Endothelial cell of umbilical vein (primary cell): ENCODE results near the gene AAR2. TPM values are rescaled to one million over a fixed set of nuclear protein-coding genes. Genes with fewer than 3 reads are reported as not detected.

Source experiments
- BruUV-seq: library from RNA; stranded (reverse); fragments of 400-500 nt; replicated peaks from 2 replicates; lab custom pipeline; 2021; lab: Mats Ljungman, UMichigan
- CTCF ChIA-PET: fragments of 300-600, 350-600 bp; sonication (Branson Sonifier 250); formaldehyde crosslinking; loops from one replicate; lab custom pipeline; 2021; ENCODE audit warnings: antibody characterized with exemption, inconsistent platforms; lab: Charles Lee
- POLR2A ChIA-PET: fragments of 300-600, 350-600 bp; sonication (Branson Sonifier 250); formaldehyde crosslinking; loops from one replicate; lab custom pipeline; 2021; ENCODE audit warnings: antibody characterized with exemption, inconsistent platforms; lab: Charles Lee
- DNase-seq: peaks from one replicate; pipeline ENCODE4 v3.0.0-alpha.2; 2011; ENCODE audit warnings: low read depth, low spot score
- FAIRE-seq: peaks from 2 replicates; lab custom pipeline; 2011; peaks lifted over from hg19 to GRCh38; lab: Jason Lieb, UNC
- H2AFZ ChIP-seq: 2 replicates; pipeline ENCODE4 v1.6.0; 2012; ENCODE audit warnings: low read depth, low read length, control low read depth, inconsistent platforms
- H3K27ac ChIP-seq: 2 replicates; pipeline ENCODE4 v1.5.1; 2011; ENCODE audit warnings: low read depth, mild to moderate bottlenecking, control low read depth, low read length, moderate library complexity; ENCODE audit not compliant: insufficient read depth
- H3K27me3 ChIP-seq, 2 experiments: 2 replicates each; pipeline versions ENCODE4 v1.6.0 to v1.6.1; 2011; ENCODE audit warnings: low read length in 2 of 2, mixed read lengths in 1 of 2; ENCODE audit not compliant: control insufficient read depth in 2 of 2, insufficient read depth in 2 of 2
- H3K36me3 ChIP-seq, 2 experiments: 2 replicates in 1 of 2; 3 replicates in 1 of 2; pipeline ENCODE4 v1.5.1; 2011; ENCODE audit warnings: low read length in 2 of 2, mild to moderate bottlenecking in 1 of 2, moderate library complexity in 1 of 2; ENCODE audit not compliant: control insufficient read depth in 2 of 2, insufficient read depth in 2 of 2; ENCODE audit errors: extremely low read depth in 1 of 2
- H3K4me1 ChIP-seq: 3 replicates; pipeline ENCODE4 v1.5.1; 2011; ENCODE audit warnings: mild to moderate bottlenecking, low read length; ENCODE audit not compliant: control insufficient read depth, insufficient read depth; ENCODE audit errors: extremely low read depth
- H3K4me2 ChIP-seq: 2 replicates; pipeline ENCODE4 v1.6.1; 2011; ENCODE audit warnings: low read length, control low read depth, mixed read lengths; ENCODE audit not compliant: insufficient read depth
- H3K4me3 ChIP-seq, 3 experiments: fragments of 200-600 bp in 1 of 3; sonication (generic), shearing (Covaris generic) in 1 of 3; replicated peaks in 1 of 3; 2 replicates each; pipeline ENCODE4 v1.5.1; 2011 to 2016; ENCODE audit warnings: control low read depth in 3 of 3, low read length in 3 of 3, mild to moderate bottlenecking in 2 of 3, inconsistent platforms in 1 of 3, low read depth in 1 of 3, moderate library complexity in 1 of 3; ENCODE audit not compliant: insufficient read depth in 1 of 3
- H3K79me2 ChIP-seq: 2 replicates; pipeline ENCODE4 v1.6.0; 2012; ENCODE audit warnings: low read length, inconsistent platforms; ENCODE audit not compliant: control insufficient read depth, insufficient read depth
- H3K9ac ChIP-seq: replicated peaks from 2 replicates; pipeline ENCODE3; 2011; ENCODE audit warnings: low read length, control low read depth; ENCODE audit not compliant: insufficient read depth; ENCODE audit errors: extremely low read depth
- H3K9me1 ChIP-seq: replicated peaks from 3 replicates; pipeline ENCODE4 v1.6.0; 2011; ENCODE audit warnings: mild to moderate bottlenecking, low read length; ENCODE audit not compliant: control insufficient read depth, insufficient read depth; ENCODE audit errors: extremely low read depth
- H3K9me3 ChIP-seq: replicated peaks from 2 replicates; pipeline ENCODE4 v1.5.1; 2012; ENCODE audit warnings: low read length, inconsistent platforms; ENCODE audit not compliant: control insufficient read depth, insufficient read depth
- H4K20me1 ChIP-seq: replicated peaks from 2 replicates; pipeline ENCODE3; 2011; ENCODE audit warnings: mild to moderate bottlenecking, low read length; ENCODE audit not compliant: control insufficient read depth, insufficient read depth; ENCODE audit errors: extremely low read depth
- CTCF ChIP-seq, 2 donors: IDR thresholded peaks; 1 replicate in 1 of 2; 2 replicates in 1 of 2; pipeline ENCODE4 v1.5.1; 2011; ENCODE audit warnings: low read length in 2 of 2, mild to moderate bottlenecking in 2 of 2, moderate library complexity in 2 of 2, control low read depth in 1 of 2, inconsistent platforms in 1 of 2, low read depth in 1 of 2; ENCODE audit not compliant: insufficient read depth in 1 of 2; ENCODE audit errors: extremely low read depth in 1 of 2
- MAX ChIP-seq: IDR thresholded peaks from 2 replicates; pipeline ENCODE4 v1.6.1; 2011; ENCODE audit not compliant: insufficient read depth, insufficient read length
- POLR2A ChIP-seq: IDR thresholded peaks from 2 replicates; pipeline ENCODE4 v1.6.1; 2012; ENCODE audit warnings: low read depth, mild to moderate bottlenecking, control low read depth, low read length
- POLR2AphosphoS5 ChIP-seq: IDR thresholded peaks from 2 replicates; pipeline ENCODE4 v1.6.1; 2012; ENCODE audit warnings: low read depth, mild to moderate bottlenecking, control low read depth, low read length, moderate library complexity; ENCODE audit not compliant: insufficient read depth
- dilution Hi-C: fragments of 300-500 bp; cut with MboI; formaldehyde crosslinking; loops from one replicate; pipeline ENCODE4 v1.15.0; 2019; ENCODE audit warnings: low sequenced_read_pairs; ENCODE audit not compliant: extremely low pct_ligation_motif_present
- intact Hi-C: fragments of 100-400 bp; cut with micrococcal nuclease; formaldehyde crosslinking; loops from one replicate; pipeline ENCODE4 v1.10.0; 2022
- polyA plus RNA-seq, 4 experiments: library from polyadenylated mRNA; depleted of rRNA in 3 of 4; stranded (reverse) in 3 of 4; unstranded in 1 of 4; fragments of >200 nt; gene quantifications; 2 replicates each; pipeline versions ENCODE4 v1.2.1 to v1.2.3, GENCODE V29; 2011 to 2012; ENCODE audit warnings: missing spikeins in 1 of 4
- total RNA-seq: library from RNA; stranded (reverse); gene quantifications from 2 replicates; pipeline ENCODE4 v1.2.3, GENCODE V29; 2021

The AAR2 gene
- total and polyA plus RNA-seq, 2 donors (not counting 3 experiments of a cell fraction or from before 2014, with no cell fraction given), result 21.9 to 29.4 TPM

GRCh38 chr20:36281785-36282380 lies 45.6 kb downstream of the AAR2 start:
- dilution Hi-C loops, result no loop called here
- no peak overlapping the region for H3K27ac ChIP-seq
- H3K36me3 ChIP-seq, result no peaks in the 10 kb centered on the region
- no peaks in the 10 kb centered on the region for H3K79me2 ChIP-seq
- DNase-seq, result no peak
- intact Hi-C loops, result no loop called here
- H3K4me1 ChIP-seq, result no peaks in the 10 kb centered on the region
- no peaks in the 10 kb centered on the region for H3K9me3 ChIP-seq
- no peaks in the 10 kb centered on the region for H4K20me1 ChIP-seq
- H3K4me3 ChIP-seq, result no peak overlapping the region
- H3K4me2 ChIP-seq, result no peak overlapping the region
- H3K9me1 ChIP-seq, result no peaks in the 10 kb centered on the region
- H3K27me3 ChIP-seq, result peaks cover 0 to 2% of the 10 kb centered on the region in 2 experiments
- no peak overlapping the region for H2AFZ ChIP-seq
- TF ChIP-seq MAX (no peak), POLR2A (no peak)
- BruUV-seq, result no TSS peak
- H3K9ac ChIP-seq, result no peak overlapping the region
- ChIA-PET POLR2A (no interaction called here), CTCF (interaction anchor here (1.3 to 2.0 kb wide), 2 partner anchors 9 to 79 kb away, joined by 4 to 5 read pairs; no protein-coding TSS in a partner anchor)
- no peak for FAIRE-seq

- dilution Hi-C loops (no loop called here), intact Hi-C loops (no loop called here)
- FAIRE-seq (no peak), DNase-seq (no peak)
- no peaks in the 10 kb centered on the region for H3K9me3 ChIP-seq
- no peaks in the 10 kb centered on the region for H3K79me2 ChIP-seq
- H3K4me3 ChIP-seq, result no peak overlapping the region
- no peaks in the 10 kb centered on the region for H4K20me1 ChIP-seq
- no peak overlapping the region for H3K4me2 ChIP-seq
- CTCF ChIA-PET, result no interaction called here
- no peaks in the 10 kb centered on the region for H3K9me1 ChIP-seq
- POLR2A ChIA-PET, result no interaction called here
- no peak overlapping the region for H3K9ac ChIP-seq
- no TSS peak for BruUV-seq
- TF ChIP-seq POLR2AphosphoS5, result no peak
- TF ChIP-seq CTCF (IDR thresholded peaks at IDR 0.05; ENCODE audit: extremely low read depth in 1 of 2, insufficient read depth in 1 of 2, low read depth in 1 of 2, low read length in 2 of 2), result no peak
- no peaks in the 10 kb centered on the region for H3K36me3 ChIP-seq
- H3K27ac ChIP-seq, result no peak overlapping the region
- H3K27me3 ChIP-seq, result peaks cover 4 to 9% of the 10 kb centered on the region in 2 experiments
- no peak overlapping the region for H2AFZ ChIP-seq
- H3K4me1 ChIP-seq, result no peaks in the 10 kb centered on the region
These were observed 48.5 kb downstream of the AAR2 start for GRCh38 chr20:36284751-36285150.
